ENCODE measurements around the gene R3HCC1L.

- TF ChIP-seq TAF1 (IDR thresholded peaks at IDR 0.05; ENCODE audit: low read depth): no peak
- TF ChIP-seq CTCF (IDR thresholded peaks at IDR 0.05; ENCODE audit: poor library complexity, severe bottlenecking): no peak
- no peak for TF ChIP-seq EZH2 (IDR thresholded peaks at IDR 0.05; ENCODE audit: borderline replicate concordance, insufficient read depth, low read length, poor library complexity, severe bottlenecking)
- TF ChIP-seq EP300 (conservative IDR thresholded peaks at IDR 0.05; ENCODE audit: poor library complexity, severe bottlenecking): no peak
- TF ChIP-seq POLR2AphosphoS5 (IDR thresholded peaks at IDR 0.05): no peak
- no peak for TF ChIP-seq REST (IDR thresholded peaks at IDR 0.05; ENCODE audit: borderline replicate concordance)
- TF ChIP-seq RAD21 (conservative IDR thresholded peaks at IDR 0.05): no peak
- no peak for TF ChIP-seq SMC3 (conservative IDR thresholded peaks at IDR 0.05; ENCODE audit: poor library complexity)
Observed at GRCh38 chr10:98096731-98097130, 37.7 kb upstream of the R3HCC1L start.

All from neural cell (in vitro differentiated cells).